ENCODE measurements around the gene ARHGEF5. TPM values are rescaled to one million over a fixed set of nuclear protein-coding genes. Genes with fewer than 3 reads are reported as not detected.

The ARHGEF5 gene
- total and polyA plus RNA-seq, 2 of the 4 experiments (the other 2 are of a cell fraction) = under 0.01 to 0.19 TPM

DNA sequence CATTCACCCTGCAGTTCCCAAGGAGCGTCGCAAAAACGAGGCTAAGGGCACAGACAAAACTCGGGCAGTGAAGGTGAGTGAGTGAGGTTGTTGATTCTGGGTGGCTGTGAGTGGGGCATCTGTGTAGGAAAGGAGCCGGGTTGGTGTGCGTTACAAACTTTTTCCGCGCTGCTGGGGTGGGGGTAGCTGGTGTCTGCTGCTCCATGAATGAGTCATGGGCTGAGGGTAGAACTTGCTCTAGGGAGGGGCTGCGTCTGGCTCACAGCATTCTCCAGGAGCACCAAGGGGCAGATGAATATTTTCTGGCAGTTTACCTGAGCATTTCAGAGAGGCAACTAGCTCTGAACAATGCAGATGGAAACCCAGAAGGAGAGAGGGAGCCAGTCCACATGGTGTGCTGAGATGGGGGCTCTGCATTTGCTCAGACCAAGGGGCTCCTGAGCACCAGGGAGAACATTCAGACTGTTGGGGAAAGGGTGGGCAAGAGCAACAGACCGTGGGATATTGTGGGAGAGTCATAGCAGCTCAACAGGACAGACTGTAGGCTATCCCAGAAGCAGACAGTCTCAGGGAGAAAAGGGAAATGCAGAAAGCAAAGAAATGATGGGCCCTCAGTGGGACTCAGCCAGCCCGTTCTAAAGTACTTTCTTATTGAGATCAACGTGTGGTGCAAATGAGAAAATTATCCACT lies 29.5 kb downstream of the ARHGEF5 start:
- Histone ChIP-seq H2BK5ac (ENCODE audit: low read depth, low read length, poor library complexity, severe bottlenecking) (no peak overlapping the region), H3K4me1 (ENCODE audit: control insufficient read depth, insufficient read depth, low read length) (no peaks in the 10 kb centered on the region), H3K23ac (ENCODE audit: low read depth, low read length) (no peak overlapping the region), H3K9me3 (ENCODE audit: control insufficient read depth, insufficient read depth, low read length) (peaks cover 3% of the 10 kb centered on the region), H2BK120ac (ENCODE audit: low read depth, low read length) (no peak overlapping the region), H3K14ac (replicated peaks; ENCODE audit: low read depth, low read length) (no peak overlapping the region), H3K18ac (ENCODE audit: low read depth, low read length) (no peak overlapping the region), H2BK20ac (ENCODE audit: low read depth, low read length) (no peak overlapping the region), H3K56ac (ENCODE audit: extremely low read depth, insufficient read depth, low read length) (no peak overlapping the region), H3K4me2 (ENCODE audit: low read depth, low read length) (no peak overlapping the region), H4K8ac (ENCODE audit: low read depth in 2 of 2, low read length in 2 of 2) (no peak overlapping the region), H2AFZ (replicated peaks; ENCODE audit: low read length, poor library complexity) (no peak overlapping the region), H3K4ac (ENCODE audit: low read depth, low read length) (no peak overlapping the region), H3K9ac (ENCODE audit: low read depth, low read length) (no peak overlapping the region), H3K27me3 (ENCODE audit: control insufficient read depth, insufficient read depth, low read length) (no peaks in the 10 kb centered on the region), H2BK15ac (ENCODE audit: low read depth, low read length) (no peak overlapping the region), H3K9me1 (ENCODE audit: insufficient read depth, low read length) (no peaks in the 10 kb centered on the region), H2AK5ac (ENCODE audit: low read depth, low read length) (no peak overlapping the region), H3K36me3 (ENCODE audit: control insufficient read depth, insufficient read depth, low read length) (no peaks in the 10 kb centered on the region), H4K20me1 (ENCODE audit: insufficient read depth, low read length) (no peaks in the 10 kb centered on the region), H3K4me3 (ENCODE audit: insufficient read depth, low read depth, low read length) (no peak overlapping the region), H3K27ac (ENCODE audit: insufficient read depth, low read length) (no peak overlapping the region), H4K91ac (ENCODE audit: insufficient read depth, low read depth, low read length) (no peak overlapping the region), H4K5ac (ENCODE audit: low read depth, low read length) (no peak overlapping the region), H3K79me1 (ENCODE audit: low read depth in 1 of 2, low read length in 2 of 2) (no peaks in the 10 kb centered on the region), H2AK9ac (replicated peaks; ENCODE audit: low read depth, low read length, poor library complexity) (no peak overlapping the region)
- in situ Hi-C loops (cut with MboI; ENCODE audit: low sequenced_read_pairs) = loop anchor here (25.0 kb wide), 1 partner anchor 197 kb away; the partner anchor contains the start of genes ARHGEF35 and CTAGE4
- CTCF ChIA-PET = no interaction called here
- BruUV-seq (replicated peaks) = no TSS peak
- WGBS, 2 experiments (ENCODE audit: extremely low coverage in 2 of 2, insufficient read length in 1 of 2) = 50% methylated on average over 3 of the region's 12 CpGs; no CpG with 5 or more reads in 1 of the 2 experiments
- POLR2A ChIA-PET (ENCODE audit: unreplicated experiment) = no interaction called here
- intact Hi-C loops (cut with micrococcal nuclease) = no loop called here
- DNase-seq (no peak), ATAC-seq (ENCODE audit: low read depth) (no peak)
- dilution Hi-C loops (cut with HindIII; ENCODE audit: low sequenced_read_pairs, unreplicated experiment) = no loop called here
- no peak for TF ChIP-seq RCOR1 (IDR thresholded peaks at IDR 0.05; ENCODE audit: insufficient replicate concordance, low read length)

Data from IMR-90 (cell line).